Measurements from ENCODE around the gene TTI1.

DNA sequence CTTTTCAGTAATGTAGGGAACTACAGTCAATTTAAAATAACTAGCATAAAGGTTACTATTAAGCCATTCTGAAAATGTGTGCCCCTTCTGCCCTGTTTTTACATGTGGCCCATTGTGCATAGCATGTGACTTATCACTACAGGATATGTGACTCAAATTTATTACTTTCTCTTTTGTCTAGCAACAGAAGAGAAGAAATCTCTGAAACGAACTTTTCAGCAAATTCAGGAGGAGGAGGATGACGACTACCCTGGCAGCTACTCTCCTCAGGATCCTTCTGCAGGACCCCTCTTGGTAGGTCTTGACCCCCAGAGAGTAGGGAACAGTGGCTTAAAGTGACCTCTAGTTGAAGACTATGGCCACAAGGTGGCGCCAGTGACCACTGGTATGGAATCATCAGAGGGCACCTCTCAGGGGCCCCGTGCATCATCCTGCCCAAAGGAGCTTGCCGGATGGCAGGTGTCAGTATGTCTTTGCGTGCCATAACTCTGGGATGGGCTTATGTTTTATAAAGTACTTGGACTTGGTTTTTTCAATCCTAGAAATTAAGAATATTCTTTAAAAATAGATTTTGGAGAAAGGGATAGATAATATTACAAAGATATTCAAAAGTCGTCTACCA, 24.2 kb upstream of the TTI1 start:
- TF ChIP-seq CTCF (IDR thresholded peaks at IDR 0.05), result peak; percentile 84 to 92 (median 86)
- no peak for TF ChIP-seq POLR2A (IDR thresholded peaks at IDR 0.05)
- peak; percentile 18 for TF ChIP-seq POLR2AphosphoS5 (IDR thresholded peaks at IDR 0.05)

Data from prostate gland (tissue), 2 donors.